Lower lobe of right lung (tissue), 2 donors: Measurements from ENCODE around the gene PLA2G2C. TPM values are rescaled to one million over a fixed set of nuclear protein-coding genes. Genes with fewer than 3 reads are reported as not detected.

Experiments used
- ATAC-seq, 2 donors: fragments of 200-7000 bp; cut with Tn5 transposase; one replicate each; pipeline ENCODE4 v1.9.1; 2020 to 2022; ENCODE audit warnings: mild to moderate bottlenecking in 2 of 2, moderate library complexity in 2 of 2
- DNase-seq: peaks from one replicate; pipeline ENCODE4 v3.0.0-alpha.2; 2020
- H3K27ac ChIP-seq: fragments of 200-600 bp; one replicate; pipeline ENCODE4 v1.8.0; 2022
- H3K27me3 ChIP-seq: fragments of 200-600 bp; one replicate; pipeline ENCODE4 v1.8.0; 2022; ENCODE audit warnings: low read depth
- H3K36me3 ChIP-seq: fragments of 200-600 bp; one replicate; pipeline ENCODE4 v1.8.0; 2022; ENCODE audit warnings: mild to moderate bottlenecking
- H3K4me1 ChIP-seq: fragments of 200-600 bp; one replicate; pipeline ENCODE4 v1.8.0; 2022
- H3K4me3 ChIP-seq: fragments of 200-600 bp; one replicate; pipeline ENCODE4 v1.8.0; 2022; ENCODE audit warnings: mild to moderate bottlenecking
- H3K9me3 ChIP-seq: fragments of 200-600 bp; one replicate; pipeline ENCODE4 v1.8.0; 2022
- intact Hi-C: fragments of 100-400 bp; cut with DNase I; formaldehyde crosslinking; loops from one replicate; pipeline ENCODE4 v1.11.0; 2022
- total RNA-seq: library from RNA; stranded (reverse); fragmentation: NEBNext Ultra II Directional; extraction: Animal tissue kit (Norgen Biotek cat#: 25700); gene quantifications from one replicate; pipeline ENCODE4 v1.2.1, GENCODE V29; 2021
- TF ChIP-seq, protein P1 (sequence below): fragments of 200-600 bp; IDR thresholded peaks from one replicate; pipeline ENCODE4 v1.8.0; 2022; ENCODE audit warnings: antibody characterized with exemption, mild to moderate bottlenecking
- donor health status: DM: no; HTN: yes; CAD: no; lungs with severe emphysema.

PLA2G2C gene
- total RNA-seq, 1 donor from 2014 or later: not detected

DNA sequence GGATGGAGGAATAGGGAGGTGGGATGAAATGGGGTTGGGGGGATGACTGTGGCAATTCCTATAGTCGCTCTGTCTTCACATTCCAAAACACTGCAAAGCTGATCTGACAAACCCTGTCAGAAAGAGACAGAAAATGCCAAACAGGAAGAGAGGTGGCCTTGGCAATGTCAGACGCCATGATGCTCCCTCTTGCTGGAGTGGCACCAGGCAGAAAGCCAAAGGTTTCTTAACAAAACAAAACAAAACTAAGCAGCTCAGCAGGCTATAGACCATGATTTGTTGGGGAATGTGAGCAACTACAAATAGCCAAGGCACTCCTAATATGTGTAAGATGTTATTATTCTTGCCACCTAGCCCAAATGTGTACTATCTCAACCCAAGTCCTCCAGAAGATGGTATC lies 42.9 kb upstream of the PLA2G2C start:
- H3K4me1 ChIP-seq: no peaks in the 10 kb centered on the region
- TF ChIP-seq, protein P1, sequence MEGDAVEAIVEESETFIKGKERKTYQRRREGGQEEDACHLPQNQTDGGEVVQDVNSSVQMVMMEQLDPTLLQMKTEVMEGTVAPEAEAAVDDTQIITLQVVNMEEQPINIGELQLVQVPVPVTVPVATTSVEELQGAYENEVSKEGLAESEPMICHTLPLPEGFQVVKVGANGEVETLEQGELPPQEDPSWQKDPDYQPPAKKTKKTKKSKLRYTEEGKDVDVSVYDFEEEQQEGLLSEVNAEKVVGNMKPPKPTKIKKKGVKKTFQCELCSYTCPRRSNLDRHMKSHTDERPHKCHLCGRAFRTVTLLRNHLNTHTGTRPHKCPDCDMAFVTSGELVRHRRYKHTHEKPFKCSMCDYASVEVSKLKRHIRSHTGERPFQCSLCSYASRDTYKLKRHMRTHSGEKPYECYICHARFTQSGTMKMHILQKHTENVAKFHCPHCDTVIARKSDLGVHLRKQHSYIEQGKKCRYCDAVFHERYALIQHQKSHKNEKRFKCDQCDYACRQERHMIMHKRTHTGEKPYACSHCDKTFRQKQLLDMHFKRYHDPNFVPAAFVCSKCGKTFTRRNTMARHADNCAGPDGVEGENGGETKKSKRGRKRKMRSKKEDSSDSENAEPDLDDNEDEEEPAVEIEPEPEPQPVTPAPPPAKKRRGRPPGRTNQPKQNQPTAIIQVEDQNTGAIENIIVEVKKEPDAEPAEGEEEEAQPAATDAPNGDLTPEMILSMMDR: no peak
- H3K27ac ChIP-seq: no peak overlapping the region
- DNase-seq (no peak), ATAC-seq (no peak)
- intact Hi-C loops: no loop called here
- H3K36me3 ChIP-seq: no peaks in the 10 kb centered on the region
- no peaks in the 10 kb centered on the region for H3K9me3 ChIP-seq
- peaks cover 67% of the 10 kb centered on the region for H3K27me3 ChIP-seq
- no peak overlapping the region for H3K4me3 ChIP-seq

DNA sequence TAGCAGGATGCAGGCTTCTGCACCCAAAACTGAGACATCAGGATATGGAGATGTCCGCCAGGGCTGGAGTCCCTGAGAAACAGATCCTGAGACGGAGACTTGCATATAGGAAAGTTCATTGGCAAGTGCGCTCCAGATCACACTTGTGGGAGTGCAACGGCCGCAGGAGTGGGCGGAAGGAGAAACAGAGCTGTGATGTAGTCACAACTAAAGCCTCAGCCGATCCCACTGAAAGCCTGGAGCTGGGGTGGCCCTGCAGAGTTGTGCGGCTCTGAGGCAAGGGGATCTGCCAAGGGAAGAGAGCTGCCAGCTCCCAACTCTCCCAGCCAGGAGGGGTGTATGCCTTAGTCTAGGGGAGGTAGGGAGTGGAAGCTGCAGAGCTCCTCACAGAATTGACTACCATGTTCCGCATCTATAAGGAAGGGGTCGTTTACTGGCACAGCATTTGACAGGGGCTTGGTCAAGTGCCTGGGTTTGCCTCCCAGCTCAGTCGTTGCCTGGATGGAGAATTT lies 42.1 kb upstream of the PLA2G2C start:
- no peaks in the 10 kb centered on the region for H3K9me3 ChIP-seq
- TF ChIP-seq, protein P1: no peak
- DNase-seq (no peak), ATAC-seq (no peak)
- H3K27me3 ChIP-seq: peaks cover 64% of the 10 kb centered on the region
- no peaks in the 10 kb centered on the region for H3K4me1 ChIP-seq
- H3K4me3 ChIP-seq: no peak overlapping the region
- no peaks in the 10 kb centered on the region for H3K36me3 ChIP-seq
- intact Hi-C loops: no loop called here
- no peak overlapping the region for H3K27ac ChIP-seq

DNA sequence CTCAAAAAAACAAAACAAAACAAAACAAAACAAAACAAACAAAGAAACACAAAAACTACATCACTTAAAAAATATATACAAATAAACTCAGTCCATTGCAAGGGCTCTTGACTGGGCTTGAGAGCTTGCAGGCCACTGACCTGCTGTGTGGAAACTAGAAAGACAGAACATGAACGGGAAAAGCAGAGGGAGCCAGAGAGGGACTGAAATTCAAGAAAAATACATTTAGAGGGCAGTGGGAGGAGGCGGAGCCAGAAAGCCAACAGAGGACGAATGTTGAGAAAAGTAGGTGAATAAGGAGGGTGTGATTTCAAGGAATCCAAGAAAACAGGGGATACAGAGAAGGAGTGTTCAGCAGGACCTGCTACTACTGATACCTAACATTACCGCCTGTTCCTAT lies 41.4 kb upstream of the PLA2G2C start:
- Histone ChIP-seq H3K4me3 (no peak overlapping the region), H3K27me3 (peaks cover 62% of the 10 kb centered on the region), H3K27ac (no peak overlapping the region), H3K36me3 (no peaks in the 10 kb centered on the region), H3K4me1 (no peaks in the 10 kb centered on the region), H3K9me3 (no peaks in the 10 kb centered on the region)
- no peak for ATAC-seq
- TF ChIP-seq, protein P1: no peak
- intact Hi-C loops: no loop called here
- DNase-seq: no peak

DNA sequence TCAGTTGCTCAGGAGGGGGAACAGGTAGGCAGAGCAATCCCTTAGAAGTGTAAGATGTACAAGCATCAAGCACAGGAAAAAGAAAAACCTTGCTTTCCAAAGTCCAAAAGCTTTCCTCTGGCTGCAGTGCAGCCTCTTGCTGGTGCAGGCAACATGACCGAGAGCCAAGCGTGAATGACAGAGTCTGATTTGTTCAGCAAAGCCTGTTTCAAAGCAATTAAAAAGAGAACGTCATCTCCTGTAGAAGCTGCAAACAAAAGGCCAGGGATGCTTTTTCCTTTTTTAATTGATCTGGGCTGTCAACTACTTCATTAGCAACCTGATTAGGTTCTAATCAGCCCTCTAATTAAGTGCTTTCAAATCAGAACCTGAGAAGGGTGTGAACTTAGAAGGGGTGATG lies 38.2 kb upstream of the PLA2G2C start:
- Histone ChIP-seq H3K4me3 (no peak overlapping the region), H3K36me3 (no peaks in the 10 kb centered on the region), H3K4me1 (no peaks in the 10 kb centered on the region), H3K27me3 (peaks cover 42% of the 10 kb centered on the region), H3K9me3 (no peaks in the 10 kb centered on the region), H3K27ac (no peak overlapping the region)
- DNase-seq: no peak
- TF ChIP-seq, protein P1: no peak
- ATAC-seq: no peak
- intact Hi-C loops: no loop called here

DNA sequence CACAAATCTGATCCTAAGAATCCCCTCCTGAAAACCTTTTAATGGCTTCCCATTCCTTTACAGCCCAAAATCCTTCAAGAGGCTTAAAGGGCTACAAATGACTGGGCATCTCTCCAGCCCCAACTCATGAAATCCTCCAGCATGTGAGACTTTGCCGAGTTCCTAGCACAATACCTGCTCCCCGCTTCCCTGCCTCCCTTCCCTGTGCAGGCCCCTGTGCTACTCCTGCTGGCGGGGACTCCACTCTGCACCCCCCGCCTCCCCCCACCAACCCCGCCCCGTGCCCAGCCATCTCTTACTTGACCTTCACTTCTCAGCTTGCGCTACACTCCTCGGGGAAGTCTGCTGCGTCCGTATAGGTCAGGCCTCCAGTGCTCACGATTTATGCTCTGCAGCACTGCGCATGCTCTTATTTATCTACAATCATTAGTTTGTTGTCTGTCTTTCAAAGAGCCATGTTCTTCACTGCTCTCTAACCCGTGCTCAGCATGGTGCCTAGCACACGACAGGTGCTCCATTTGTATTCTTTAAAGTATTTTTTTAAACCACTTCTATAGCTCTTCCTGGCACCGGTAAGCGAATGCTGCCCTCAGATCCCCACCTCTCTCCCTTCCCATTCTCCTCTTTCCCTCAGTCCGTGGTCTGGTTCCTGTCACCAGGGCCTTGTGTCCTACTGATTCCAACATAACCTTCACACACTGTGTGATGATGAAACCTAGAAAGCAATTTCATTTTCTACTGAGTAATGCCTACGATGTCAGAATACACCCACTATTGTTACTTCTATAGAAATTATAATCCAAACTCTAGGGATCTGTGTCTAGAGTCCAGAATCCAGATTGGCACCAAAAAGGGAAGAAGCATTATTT lies 37.5 kb upstream of the PLA2G2C start:
- Histone ChIP-seq H3K27ac (no peak overlapping the region), H3K27me3 (peaks cover 35% of the 10 kb centered on the region), H3K36me3 (no peaks in the 10 kb centered on the region), H3K4me3 (no peak overlapping the region), H3K9me3 (no peaks in the 10 kb centered on the region), H3K4me1 (no peaks in the 10 kb centered on the region)
- TF ChIP-seq, protein P1: no peak
- no peak for DNase-seq
- no peak for ATAC-seq
- intact Hi-C loops: no loop called here
